Measurements from ENCODE around the gene SS18L1.

Gene SS18L1

DNA sequence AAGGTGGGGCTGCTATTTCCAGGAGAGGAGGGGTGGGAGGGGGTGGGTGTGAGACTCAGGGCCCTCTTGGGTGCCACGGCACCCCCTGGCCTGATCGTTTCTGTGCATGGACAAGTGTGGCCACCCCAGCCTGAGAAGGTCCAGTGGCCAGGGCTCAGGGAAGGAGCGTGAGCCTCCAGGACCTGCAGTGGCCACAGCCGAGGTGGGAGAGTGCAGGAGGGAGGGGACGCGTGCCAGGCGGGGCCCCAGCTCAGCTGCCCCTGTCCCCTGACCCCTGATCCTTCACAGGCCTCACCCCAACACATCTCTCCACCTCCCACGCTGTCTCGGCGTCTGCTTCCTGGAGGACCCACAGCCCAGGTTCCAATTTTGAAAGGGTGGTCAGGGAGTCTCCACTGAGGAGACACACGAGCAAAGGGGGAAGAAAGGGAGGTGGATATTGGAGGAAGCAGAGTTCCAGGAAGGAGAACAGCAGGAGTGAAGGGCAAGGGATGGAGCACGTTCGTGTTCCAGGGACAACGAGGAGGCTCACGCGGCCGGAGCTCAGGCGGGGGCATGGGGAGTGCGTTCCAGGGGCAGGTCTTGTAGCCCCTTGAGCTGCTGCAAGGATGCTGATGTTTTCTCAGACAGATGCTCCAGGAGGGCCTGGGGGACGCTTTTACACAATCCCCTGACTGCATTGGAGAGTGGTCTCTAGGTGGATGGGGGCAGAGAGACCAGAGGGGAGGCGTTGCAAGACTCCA is 80.7 kb downstream of the SS18L1 start:
- H3K9ac ChIP-seq (ENCODE audit: low read length): no peak overlapping the region
- H2BK15ac ChIP-seq (ENCODE audit: low read depth, poor library complexity, severe bottlenecking): no peak overlapping the region
- no peaks in the 10 kb centered on the region for H3K36me3 ChIP-seq (ENCODE audit: control insufficient read depth in 1 of 2, insufficient read depth in 2 of 2, low read depth in 1 of 2, low read length in 2 of 2)
- H2BK12ac ChIP-seq (ENCODE audit: low read length in 2 of 2): no peak overlapping the region
- no peaks in the 10 kb centered on the region for H3K79me1 ChIP-seq (replicated peaks; ENCODE audit: low read length, poor library complexity, severe bottlenecking)
- H3K4ac ChIP-seq (ENCODE audit: low read depth in 1 of 2, low read length in 2 of 2): no peak overlapping the region
- H3K23ac ChIP-seq (ENCODE audit: low read length in 2 of 2): peak overlapping the region in 1 of 2 experiments; percentile 30
- H4K8ac ChIP-seq (ENCODE audit: low read length): no peak overlapping the region
- WGBS: 74% methylated on average over 13 of the region's 21 CpGs
- H3K27ac ChIP-seq (ENCODE audit: low read length, poor library complexity, severe bottlenecking): no peak overlapping the region
- no peak overlapping the region for H3K18ac ChIP-seq (ENCODE audit: low read depth in 1 of 2, low read length in 2 of 2)
- peaks cover 72 to 92% of the 10 kb centered on the region in 2 experiments for H3K27me3 ChIP-seq (ENCODE audit: control insufficient read depth in 1 of 2, insufficient read depth in 1 of 2, low read length in 2 of 2)
- H2BK120ac ChIP-seq (ENCODE audit: low read depth, low read length): no peak overlapping the region
- no peak overlapping the region for H2AFZ ChIP-seq (ENCODE audit: low read depth, low read length)
- H3K4me2 ChIP-seq (ENCODE audit: low read length, poor library complexity, severe bottlenecking): no peak overlapping the region
- no peak overlapping the region for H4K91ac ChIP-seq (ENCODE audit: low read length)
- no peak overlapping the region for H2BK5ac ChIP-seq (ENCODE audit: low read depth, low read length, poor library complexity, severe bottlenecking)
- H3K14ac ChIP-seq (ENCODE audit: low read length in 2 of 2): no peak overlapping the region
- H3K4me1 ChIP-seq (ENCODE audit: control insufficient read depth, insufficient read depth, low read depth, low read length): peaks cover 20% of the 10 kb centered on the region
- H2AK5ac ChIP-seq (ENCODE audit: low read length, severe bottlenecking): no peak overlapping the region
- H3K4me3 ChIP-seq (ENCODE audit: insufficient read depth in 1 of 2, low read depth in 1 of 2, low read length in 2 of 2): no peak overlapping the region
- no peak for DNase-seq
- H3K9me3 ChIP-seq (ENCODE audit: control insufficient read depth, low read length): no peaks in the 10 kb centered on the region

GRCh38 chr20:62225026-62225425 is 81.5 kb downstream of the SS18L1 start:
- no peak overlapping the region for H3K18ac ChIP-seq (ENCODE audit: low read depth in 1 of 2, low read length in 2 of 2)
- DNase-seq: no peak
- no peak overlapping the region for H2BK12ac ChIP-seq (ENCODE audit: low read length in 2 of 2)
- H2BK120ac ChIP-seq (ENCODE audit: low read depth, low read length): no peak overlapping the region
- no peak overlapping the region for H3K9ac ChIP-seq (ENCODE audit: low read length)
- H3K23ac ChIP-seq (ENCODE audit: low read length in 2 of 2): no peak overlapping the region
- no peaks in the 10 kb centered on the region for H3K36me3 ChIP-seq (ENCODE audit: control insufficient read depth in 1 of 2, insufficient read depth in 2 of 2, low read depth in 1 of 2, low read length in 2 of 2)
- H3K4ac ChIP-seq (ENCODE audit: low read depth in 1 of 2, low read length in 2 of 2): no peak overlapping the region
- H3K27ac ChIP-seq (ENCODE audit: low read length, poor library complexity, severe bottlenecking): no peak overlapping the region
- H3K4me2 ChIP-seq (ENCODE audit: low read length, poor library complexity, severe bottlenecking): no peak overlapping the region
- H3K4me3 ChIP-seq (ENCODE audit: insufficient read depth in 1 of 2, low read depth in 1 of 2, low read length in 2 of 2): no peak overlapping the region
- peaks cover 70 to 96% of the 10 kb centered on the region in 2 experiments for H3K27me3 ChIP-seq (ENCODE audit: control insufficient read depth in 1 of 2, insufficient read depth in 1 of 2, low read length in 2 of 2)
- H4K8ac ChIP-seq (ENCODE audit: low read length): no peak overlapping the region
- H2BK5ac ChIP-seq (ENCODE audit: low read depth, low read length, poor library complexity, severe bottlenecking): no peak overlapping the region
- 86% methylated on average over 12 of the region's 13 CpGs for WGBS
- no peak overlapping the region for H4K91ac ChIP-seq (ENCODE audit: low read length)
- no peak overlapping the region for H2AFZ ChIP-seq (ENCODE audit: low read depth, low read length)
- H2BK15ac ChIP-seq (ENCODE audit: low read depth, poor library complexity, severe bottlenecking): no peak overlapping the region
- H3K4me1 ChIP-seq (ENCODE audit: control insufficient read depth, insufficient read depth, low read depth, low read length): peaks cover 13% of the 10 kb centered on the region
- no peaks in the 10 kb centered on the region for H3K9me3 ChIP-seq (ENCODE audit: control insufficient read depth, low read length)
- H3K79me1 ChIP-seq (replicated peaks; ENCODE audit: low read length, poor library complexity, severe bottlenecking): no peaks in the 10 kb centered on the region
- H3K14ac ChIP-seq (ENCODE audit: low read length in 2 of 2): no peak overlapping the region
- H2AK5ac ChIP-seq (ENCODE audit: low read length, severe bottlenecking): no peak overlapping the region

DNA sequence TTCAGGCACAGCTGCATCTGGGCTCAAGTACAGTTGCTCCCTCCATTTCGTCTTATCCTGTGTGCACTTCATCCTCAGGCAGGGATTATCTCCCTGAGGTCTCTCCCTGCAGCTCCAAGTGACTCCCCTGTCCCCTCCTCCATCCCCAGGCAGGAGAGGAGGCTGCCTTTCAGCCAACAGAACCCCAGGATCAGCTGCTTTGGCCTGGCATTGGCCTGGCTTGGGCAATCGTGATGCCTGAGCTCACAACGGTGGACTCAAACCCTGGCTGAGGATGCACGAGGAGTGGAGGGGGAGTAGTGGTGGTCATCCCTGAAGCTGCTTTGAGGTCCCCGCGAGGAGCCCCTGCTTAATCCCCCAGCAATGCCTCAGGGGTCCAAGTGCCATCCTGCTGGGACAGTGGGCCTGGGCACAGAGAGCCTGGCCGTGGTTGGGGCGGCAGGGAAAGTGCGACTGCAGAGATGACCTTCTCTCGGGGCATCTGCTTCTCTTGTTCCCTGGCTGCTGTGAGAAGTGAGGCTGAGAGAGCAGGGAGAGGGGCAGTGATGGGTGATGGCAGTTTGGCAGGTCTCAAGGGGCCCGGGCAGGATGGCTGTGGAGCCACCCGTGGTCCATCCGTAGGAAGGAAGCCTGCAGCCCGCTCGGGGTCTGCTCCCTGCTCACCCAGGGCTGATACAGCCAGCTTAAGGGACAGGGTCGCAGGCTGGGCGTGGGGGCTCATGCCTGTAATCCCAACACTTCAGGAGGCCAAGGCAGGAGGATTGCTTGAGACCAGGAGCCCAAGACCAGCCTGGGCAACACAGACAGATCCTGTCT is 82.5 kb downstream of the SS18L1 start:
- WGBS: 78% methylated on average over 17 of the region's 17 CpGs

More for the DNA sequence above, 82.5 kb downstream of the SS18L1 start:
- Histone ChIP-seq H3K4me3 (ENCODE audit: insufficient read depth in 1 of 2, low read depth in 1 of 2, low read length in 2 of 2) (no peak overlapping the region), H2AK5ac (ENCODE audit: low read length, severe bottlenecking) (no peak overlapping the region), H3K4ac (ENCODE audit: low read depth in 1 of 2, low read length in 2 of 2) (no peak overlapping the region), H3K36me3 (ENCODE audit: control insufficient read depth in 1 of 2, insufficient read depth in 2 of 2, low read depth in 1 of 2, low read length in 2 of 2) (no peaks in the 10 kb centered on the region), H3K18ac (ENCODE audit: low read depth in 1 of 2, low read length in 2 of 2) (no peak overlapping the region), H2BK15ac (ENCODE audit: low read depth, poor library complexity, severe bottlenecking) (no peak overlapping the region), H3K4me1 (ENCODE audit: control insufficient read depth, insufficient read depth, low read depth, low read length) (peaks cover 5% of the 10 kb centered on the region), H3K4me2 (ENCODE audit: low read length, poor library complexity, severe bottlenecking) (no peak overlapping the region), H2AFZ (ENCODE audit: low read depth, low read length) (no peak overlapping the region), H3K23ac (ENCODE audit: low read length in 2 of 2) (no peak overlapping the region), H3K27ac (ENCODE audit: low read length, poor library complexity, severe bottlenecking) (no peak overlapping the region), H3K9ac (ENCODE audit: low read length) (no peak overlapping the region), H3K79me1 (replicated peaks; ENCODE audit: low read length, poor library complexity, severe bottlenecking) (no peaks in the 10 kb centered on the region), H2BK5ac (ENCODE audit: low read depth, low read length, poor library complexity, severe bottlenecking) (no peak overlapping the region), H3K9me3 (ENCODE audit: control insufficient read depth, low read length) (no peaks in the 10 kb centered on the region), H2BK120ac (ENCODE audit: low read depth, low read length) (no peak overlapping the region), H2BK12ac (ENCODE audit: low read length in 2 of 2) (no peak overlapping the region), H3K27me3 (ENCODE audit: control insufficient read depth in 1 of 2, insufficient read depth in 1 of 2, low read length in 2 of 2) (peaks cover 63 to 99% of the 10 kb centered on the region in 2 experiments), H4K91ac (ENCODE audit: low read length) (no peak overlapping the region), H3K14ac (ENCODE audit: low read length in 2 of 2) (no peak overlapping the region), H4K8ac (ENCODE audit: low read length) (no peak overlapping the region)
- DNase-seq: no peak

All from mesenchymal stem cell (in vitro differentiated cells and primary cell).